B cell (primary cell): ENCODE data around the gene RPIA. TPM values are rescaled to one million over a fixed set of nuclear protein-coding genes. Genes with fewer than 3 reads are reported as not detected.

ENCODE experiments used
- ATAC-seq: fragments of 200-7000 bp; cut with Tn5 transposase; one replicate; pipeline ENCODE4 v1.10.0; 2021; ENCODE audit warnings: low read depth, mild to moderate bottlenecking, moderate number of reproducible peaks, moderate library complexity
- CTCF ChIA-PET: fragments of 350-600 bp; sonication (Branson Sonifier 250); formaldehyde crosslinking; loops from one replicate; lab custom pipeline; 2021; ENCODE audit warnings: antibody characterized with exemption, inconsistent platforms; lab: Charles Lee
- POLR2A ChIA-PET: fragments of 350-600 bp; sonication (Branson Sonifier 250); formaldehyde crosslinking; loops from one replicate; lab custom pipeline; 2021; ENCODE audit warnings: antibody characterized with exemption; lab: Charles Lee
- DNase-seq: peaks from one replicate; pipeline ENCODE4 v3.0.0; 2013
- H2AFZ ChIP-seq: 2 replicates; pipeline ENCODE4 v1.6.1; 2012; ENCODE audit warnings: mild to moderate bottlenecking, low read depth, low read length; ENCODE audit not compliant: insufficient read depth, poor library complexity, severe bottlenecking
- H3K27ac ChIP-seq, 2 donors: 1 replicate in 1 of 2; 2 replicates in 1 of 2; pipeline ENCODE4 v1.5.1; 2012 to 2013; ENCODE audit warnings: low read length in 2 of 2, mild to moderate bottlenecking in 2 of 2, moderate library complexity in 1 of 2
- H3K27me3 ChIP-seq, 4 experiments: fragments of 200-600 bp in 1 of 4; sonication (generic) in 1 of 4; replicated peaks in 1 of 4; 1 replicate in 2 of 4; 2 replicates in 2 of 4; pipeline versions ENCODE4 v1.6.1 to v1.7.0; 2013 to 2016; ENCODE audit warnings: low read length in 3 of 4, mild to moderate bottlenecking in 2 of 4, mixed read lengths in 1 of 4, moderate library complexity in 1 of 4; ENCODE audit not compliant: insufficient read depth in 4 of 4, control insufficient read depth in 3 of 4; ENCODE audit errors: control extremely low read depth in 1 of 4
- H3K36me3 ChIP-seq, 2 experiments: replicated peaks in 1 of 2; 1 replicate in 1 of 2; 2 replicates in 1 of 2; pipeline versions ENCODE4 v1.6.1 to v1.7.1; 2013; ENCODE audit warnings: low read length in 1 of 2; ENCODE audit not compliant: insufficient read depth in 2 of 2, control insufficient read depth in 1 of 2; ENCODE audit errors: control extremely low read depth in 1 of 2, extremely low read depth in 1 of 2
- H3K4me1 ChIP-seq, 2 donors: fragments of 200-600 bp in 1 of 2; sonication (generic) in 1 of 2; 1 replicate in 1 of 2; 2 replicates in 1 of 2; pipeline versions ENCODE4 v1.5.1 to v1.6.1; 2013 to 2017; ENCODE audit warnings: low read length in 2 of 2; ENCODE audit not compliant: control insufficient read depth in 2 of 2, insufficient read depth in 2 of 2
- H3K4me2 ChIP-seq: replicated peaks from 2 replicates; pipeline ENCODE3; 2012; ENCODE audit warnings: mild to moderate bottlenecking, low read depth, low read length; ENCODE audit not compliant: poor library complexity, severe bottlenecking
- H3K4me3 ChIP-seq, 5 experiments: fragments of 200-600 bp in 1 of 5; sonication (generic) in 1 of 5; 1 replicate in 3 of 5; 2 replicates in 2 of 5; pipeline versions ENCODE4 v1.5.1 to v1.7.0; 2011 to 2016; ENCODE audit warnings: low read length in 4 of 5, mild to moderate bottlenecking in 4 of 5, low read depth in 2 of 5, control low read depth in 1 of 5, moderate library complexity in 1 of 5; ENCODE audit not compliant: insufficient read depth in 1 of 5; ENCODE audit errors: control extremely low read depth in 1 of 5, extremely low read depth in 1 of 5
- H3K79me2 ChIP-seq: fragments of 200-600 bp; sonication (generic); one replicate; pipeline ENCODE4 v1.6.0; 2016; ENCODE audit warnings: low read length; ENCODE audit not compliant: control insufficient read depth, insufficient read depth
- H3K9ac ChIP-seq: fragments of 200-600 bp; sonication (generic); 2 replicates; pipeline ENCODE4 v1.6.1; 2017; ENCODE audit warnings: mild to moderate bottlenecking, low read length, moderate library complexity
- H3K9me3 ChIP-seq, 3 donors: one replicate each; pipeline versions ENCODE4 v1.6.1 to v1.7.1; 2013; ENCODE audit warnings: low read length in 2 of 3; ENCODE audit not compliant: control insufficient read depth in 2 of 3, insufficient read depth in 1 of 3; ENCODE audit errors: control extremely low read depth in 1 of 3
- H4K20me1 ChIP-seq: 2 replicates; pipeline ENCODE4 v1.6.0; 2012; ENCODE audit warnings: mild to moderate bottlenecking, low read length; ENCODE audit not compliant: insufficient read depth, control insufficient read depth, poor library complexity, severe bottlenecking
- H3K27ac Mint-ChIP-seq: one replicate; pipeline ENCODE4 v1.8.0; 2021; ENCODE audit warnings: mixed read lengths
- H3K27me3 Mint-ChIP-seq: one replicate; pipeline ENCODE4 v1.8.0; 2021; ENCODE audit warnings: mixed read lengths
- H3K4me1 Mint-ChIP-seq: one replicate; pipeline ENCODE4 v1.8.0; 2021; ENCODE audit warnings: mixed read lengths
- H3K4me3 Mint-ChIP-seq: one replicate; pipeline ENCODE4 v1.8.0; 2021; ENCODE audit warnings: mixed read lengths
- H3K9me3 Mint-ChIP-seq: one replicate; pipeline ENCODE4 v1.8.0; 2022; ENCODE audit warnings: mixed read lengths; ENCODE audit not compliant: insufficient read depth
- CTCF ChIP-seq: fragments of 200-600 bp; IDR thresholded peaks from one replicate; pipeline ENCODE4 v1.8.0; 2022; ENCODE audit warnings: antibody characterized with exemption, mild to moderate bottlenecking
- EZH2 ChIP-seq: IDR thresholded peaks from 2 replicates; pipeline ENCODE4 v1.6.1; 2012; ENCODE audit warnings: borderline replicate concordance, low read depth, mild to moderate bottlenecking, moderate library complexity, low read length; ENCODE audit not compliant: insufficient read depth, poor library complexity, severe bottlenecking
- WGBS: methylation state at CpG from one replicate; pipeline ENCODE4 v1.1.5; 2013; ENCODE audit warnings: missing lambda C conversion rate; ENCODE audit not compliant: insufficient coverage; 5-methylcytosine and 5-hydroxymethylcytosine counted together
- intact Hi-C: fragments of 100-400 bp; cut with micrococcal nuclease; formaldehyde crosslinking; loops from one replicate; pipeline ENCODE4 v1.10.0; 2022
- polyA plus RNA-seq: library from polyadenylated mRNA; depleted of rRNA; stranded (reverse); fragments of >200 nt; gene quantifications from 2 replicates; pipeline ENCODE4 v1.2.3, GENCODE V29; 2012
- total RNA-seq, 2 donors: library from RNA; stranded (reverse); fragments of 120-200 nt in 1 of 2; gene quantifications; 1 replicate in 1 of 2; 2 replicates in 1 of 2; pipeline versions ENCODE4 v1.2.3 to v1.2.4, GENCODE V29; 2013 to 2022

The RPIA gene
- total and polyA plus RNA-seq, 2 donors (not counting 1 experiment from before 2014, with no cell fraction given), result 9.4 to 19.7 TPM

GRCh38 chr2:88656690-88657089 is 34.8 kb upstream of the RPIA start:
- Mint-ChIP-seq H3K4me1 (no peaks in the 10 kb centered on the region), H3K27ac (no peak overlapping the region), H3K27me3 (no peaks in the 10 kb centered on the region), H3K4me3 (no peak overlapping the region), H3K9me3 (no peaks in the 10 kb centered on the region)
- no peak overlapping the region for H3K27ac ChIP-seq
- H3K4me3 ChIP-seq, result no peak overlapping the region
- no peaks in the 10 kb centered on the region for H3K79me2 ChIP-seq
- intact Hi-C loops, result no loop called here
- H3K9me3 ChIP-seq, result no peaks in the 10 kb centered on the region
- no peak for TF ChIP-seq CTCF
- H3K36me3 ChIP-seq, result no peaks in the 10 kb centered on the region
- H3K9ac ChIP-seq, result no peak overlapping the region
- DNase-seq (no peak), ATAC-seq (no peak)
- H2AFZ ChIP-seq, result no peak overlapping the region
- H3K4me1 ChIP-seq, result no peaks in the 10 kb centered on the region
- H3K4me2 ChIP-seq, result no peak overlapping the region
- ChIA-PET POLR2A (no interaction called here), CTCF (interaction anchor here (1.0 to 6.0 kb wide), 2 partner anchors 14 to 23 kb away, joined by 3 to 54 read pairs; no protein-coding TSS in a partner anchor)
- no peaks in the 10 kb centered on the region for H4K20me1 ChIP-seq
- WGBS, result 97% methylated on average over 3 of the region's 3 CpGs
- H3K27me3 ChIP-seq, result no peaks in the 10 kb centered on the region

- no peak for TF ChIP-seq CTCF
- no peak for TF ChIP-seq EZH2
- ATAC-seq, result no peak
- no peaks in the 10 kb centered on the region for H4K20me1 ChIP-seq
- CTCF ChIA-PET, result interaction anchor here (1.0 to 6.0 kb wide), 2 partner anchors 13 to 24 kb away, joined by 3 to 54 read pairs; no protein-coding TSS in a partner anchor
- no peaks in the 10 kb centered on the region for H3K4me1 ChIP-seq
- no peaks in the 10 kb centered on the region for H3K36me3 ChIP-seq
- no peaks in the 10 kb centered on the region for H3K9me3 Mint-ChIP-seq
- no peak overlapping the region for H3K9ac ChIP-seq
- H3K27ac Mint-ChIP-seq, result no peak overlapping the region
- no peaks in the 10 kb centered on the region for H3K9me3 ChIP-seq
- no peak overlapping the region for H3K27ac ChIP-seq
- H3K4me3 Mint-ChIP-seq, result no peak overlapping the region
- no peaks in the 10 kb centered on the region for H3K27me3 ChIP-seq
- WGBS, result no CpG with 5 or more reads among the region's 2 CpGs
- H3K4me2 ChIP-seq, result no peak overlapping the region
- no peak overlapping the region for H3K4me3 ChIP-seq
- no peak for DNase-seq
- no peaks in the 10 kb centered on the region for H3K79me2 ChIP-seq
- no peaks in the 10 kb centered on the region for H3K4me1 Mint-ChIP-seq
- no peaks in the 10 kb centered on the region for H3K27me3 Mint-ChIP-seq
- POLR2A ChIA-PET, result no interaction called here
- no peak overlapping the region for H2AFZ ChIP-seq
- intact Hi-C loops, result no loop called here
These were observed 34.3 kb upstream of the RPIA start for GRCh38 chr2:88657131-88657530.
